SK-N-MC (cell line): ENCODE measurements around the gene UROD.

Source experiments
- EZH2 ChIP-seq: fragments of 200-600 bp; sonication (generic); IDR thresholded peaks from one replicate; pipeline ENCODE4 v1.6.1; 2017; ENCODE audit warnings: antibody characterized with exemption
- FOXP2 ChIP-seq: optimal IDR thresholded peaks from 2 replicates; pipeline ENCODE3; 2011; ENCODE audit warnings: mild to moderate bottlenecking, moderate library complexity; ENCODE audit not compliant: insufficient read depth; ENCODE audit errors: extremely low read length, control extremely low read depth
- POLR2AphosphoS5 ChIP-seq: IDR thresholded peaks from 2 replicates; pipeline ENCODE4 v1.6.1; 2012; ENCODE audit warnings: mild to moderate bottlenecking, low read depth, low read length, borderline replicate concordance

GRCh38 chr1:45023663-45024062 lies 11.6 kb downstream of the UROD start:
- TF ChIP-seq EZH2 (no peak), POLR2AphosphoS5 (no peak), FOXP2 (no peak)
